Measurements from ENCODE around the gene NTRK3. TPM values are rescaled to one million over a fixed set of nuclear protein-coding genes. Genes with fewer than 3 reads are reported as not detected.

NTRK3 gene
- total and polyA plus RNA-seq, 4 donors = 0.21 to 2.9 (median 0.32) TPM

- no peak for TF ChIP-seq CTCF (IDR thresholded peaks at IDR 0.05; ENCODE audit: low read depth, low read length, missing input control)
Measured at GRCh38 chr15:88020806-88021205, 235.7 kb downstream of the NTRK3 start (continued).

GRCh38 chr15:88019656-88020055 is 236.9 kb downstream of the NTRK3 start:
- 51% methylated on average over 2 of the region's 2 CpGs for WGBS
- DNase-seq (ENCODE audit: low spot score) = no peak
- TF ChIP-seq GABPA (IDR thresholded peaks at IDR 0.05 in 1 of 2, conservative IDR thresholded peaks at IDR 0.05 in 1 of 2) = no peak
- TF ChIP-seq NR2F2 (IDR thresholded peaks at IDR 0.05) = no peak
- no peak for TF ChIP-seq HNF4A (conservative IDR thresholded peaks at IDR 0.05)
- no peak for TF ChIP-seq CTCF (IDR thresholded peaks at IDR 0.05; ENCODE audit: low read depth, low read length, missing input control)
- TF ChIP-seq MAX (IDR thresholded peaks at IDR 0.05) = no peak
- no peak for TF ChIP-seq SP1 (IDR thresholded peaks at IDR 0.05)
- TF ChIP-seq, protein P1, sequence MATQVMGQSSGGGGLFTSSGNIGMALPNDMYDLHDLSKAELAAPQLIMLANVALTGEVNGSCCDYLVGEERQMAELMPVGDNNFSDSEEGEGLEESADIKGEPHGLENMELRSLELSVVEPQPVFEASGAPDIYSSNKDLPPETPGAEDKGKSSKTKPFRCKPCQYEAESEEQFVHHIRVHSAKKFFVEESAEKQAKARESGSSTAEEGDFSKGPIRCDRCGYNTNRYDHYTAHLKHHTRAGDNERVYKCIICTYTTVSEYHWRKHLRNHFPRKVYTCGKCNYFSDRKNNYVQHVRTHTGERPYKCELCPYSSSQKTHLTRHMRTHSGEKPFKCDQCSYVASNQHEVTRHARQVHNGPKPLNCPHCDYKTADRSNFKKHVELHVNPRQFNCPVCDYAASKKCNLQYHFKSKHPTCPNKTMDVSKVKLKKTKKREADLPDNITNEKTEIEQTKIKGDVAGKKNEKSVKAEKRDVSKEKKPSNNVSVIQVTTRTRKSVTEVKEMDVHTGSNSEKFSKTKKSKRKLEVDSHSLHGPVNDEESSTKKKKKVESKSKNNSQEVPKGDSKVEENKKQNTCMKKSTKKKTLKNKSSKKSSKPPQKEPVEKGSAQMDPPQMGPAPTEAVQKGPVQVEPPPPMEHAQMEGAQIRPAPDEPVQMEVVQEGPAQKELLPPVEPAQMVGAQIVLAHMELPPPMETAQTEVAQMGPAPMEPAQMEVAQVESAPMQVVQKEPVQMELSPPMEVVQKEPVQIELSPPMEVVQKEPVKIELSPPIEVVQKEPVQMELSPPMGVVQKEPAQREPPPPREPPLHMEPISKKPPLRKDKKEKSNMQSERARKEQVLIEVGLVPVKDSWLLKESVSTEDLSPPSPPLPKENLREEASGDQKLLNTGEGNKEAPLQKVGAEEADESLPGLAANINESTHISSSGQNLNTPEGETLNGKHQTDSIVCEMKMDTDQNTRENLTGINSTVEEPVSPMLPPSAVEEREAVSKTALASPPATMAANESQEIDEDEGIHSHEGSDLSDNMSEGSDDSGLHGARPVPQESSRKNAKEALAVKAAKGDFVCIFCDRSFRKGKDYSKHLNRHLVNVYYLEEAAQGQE (IDR thresholded peaks at IDR 0.05) = no peak
- no peak for TF ChIP-seq FOXA2 (IDR thresholded peaks at IDR 0.05)
- no peak for TF ChIP-seq FOXA1 (IDR thresholded peaks at IDR 0.05)
- TF ChIP-seq YY1 (IDR thresholded peaks at IDR 0.05) = no peak
- no peak for TF ChIP-seq RAD21 (IDR thresholded peaks at IDR 0.05)
- no peak for TF ChIP-seq ZBTB33 (IDR thresholded peaks at IDR 0.05)
- no peak for TF ChIP-seq JUND (IDR thresholded peaks at IDR 0.05)
- TF ChIP-seq EGR1 (IDR thresholded peaks at IDR 0.05; ENCODE audit: low read depth in 2 of 2) = no peak
- TF ChIP-seq TAF1 (conservative IDR thresholded peaks at IDR 0.05) = no peak
- TF ChIP-seq HNF4G (IDR thresholded peaks at IDR 0.05) = no peak
- TF ChIP-seq RXRA (IDR thresholded peaks at IDR 0.05) = no peak
- Histone ChIP-seq H3K4me3 (ENCODE audit: low read depth in 1 of 3, low read length in 3 of 3) (no peak overlapping the region), H3K36me3 (ENCODE audit: control insufficient read depth in 4 of 4, insufficient read depth in 3 of 4, low read depth in 1 of 4, low read length in 3 of 4) (no peaks in the 10 kb centered on the region), H3K27ac (ENCODE audit: low read depth in 1 of 2, low read length in 2 of 2) (no peak overlapping the region), H3K9me3 (ENCODE audit: control insufficient read depth in 4 of 4, low read length in 3 of 4) (no peaks in the 10 kb centered on the region), H3K4me1 (ENCODE audit: control insufficient read depth in 4 of 4, insufficient read depth in 4 of 4, low read length in 3 of 4) (no peaks in the 10 kb centered on the region), H3K9ac (ENCODE audit: low read depth in 1 of 2, low read length in 2 of 2) (no peak overlapping the region), H3K27me3 (ENCODE audit: control insufficient read depth in 4 of 4, insufficient read depth in 4 of 4, low read length in 3 of 4) (no peaks in the 10 kb centered on the region)
